ENCODE data around the gene GGTLC2.

DNA sequence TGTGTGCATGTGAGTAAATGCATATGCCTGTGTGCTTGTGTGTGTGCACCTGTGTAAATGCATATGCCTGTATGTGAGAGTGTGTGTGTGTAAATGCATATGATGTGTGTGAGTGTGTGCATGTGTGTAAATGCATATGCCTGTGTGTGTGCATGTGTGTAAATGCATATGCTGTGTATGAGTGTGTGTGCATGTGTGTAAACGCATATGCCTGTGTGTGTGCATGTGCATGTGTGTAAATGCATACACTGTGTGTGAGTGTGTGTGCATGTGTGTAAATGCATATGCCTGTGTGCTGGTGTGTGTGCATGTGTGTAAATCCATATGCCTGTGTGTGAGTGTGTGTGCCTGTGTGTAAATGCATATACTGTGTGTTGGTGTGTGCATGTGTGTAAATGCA lies 37.8 kb downstream of the GGTLC2 start:
- TF ChIP-seq CTCF (IDR thresholded peaks at IDR 0.05): no peak
- TF ChIP-seq POLR2AphosphoS5 (IDR thresholded peaks at IDR 0.05): no peak
- no peak for TF ChIP-seq POLR2A (IDR thresholded peaks at IDR 0.05)

All from breast epithelium (tissue), 3 donors.